Activated T-helper 17 cell treated with anti-CD3 and anti-CD28 coated beads, Interleukin-2, amount 50 U/mL, for 72 hours (primary cell): ENCODE data around the gene ARHGAP25. TPM values are rescaled to one million over a fixed set of nuclear protein-coding genes. Genes with fewer than 3 reads are reported as not detected.

Experiments used
- ATAC-seq: fragments of 150-1000 bp; cut with Tn5 transposase; replicated peaks from 2 replicates; pipeline ENCODE4 v1.10.0; 2021; ENCODE audit warnings: mild to moderate bottlenecking, moderate library complexity
- H3K27ac Mint-ChIP-seq: one replicate; pipeline ENCODE4 v1.8.0; 2022; ENCODE audit warnings: mixed read lengths
- H3K27me3 Mint-ChIP-seq: one replicate; pipeline ENCODE4 v1.8.0; 2022; ENCODE audit warnings: mixed read lengths
- H3K36me3 Mint-ChIP-seq: one replicate; pipeline ENCODE4 v1.8.0; 2022; ENCODE audit warnings: low read depth, mild to moderate bottlenecking, mixed read lengths
- H3K4me1 Mint-ChIP-seq: one replicate; pipeline ENCODE4 v1.8.0; 2022; ENCODE audit warnings: mixed read lengths
- H3K4me3 Mint-ChIP-seq: one replicate; pipeline ENCODE4 v1.8.0; 2022; ENCODE audit warnings: mild to moderate bottlenecking, mixed read lengths
- H3K9me3 Mint-ChIP-seq: one replicate; pipeline ENCODE4 v1.8.0; 2022; ENCODE audit warnings: mixed read lengths
- total RNA-seq, 2 donors: library from RNA; stranded (reverse); gene quantifications; one replicate each; pipeline ENCODE4 v1.2.3, GENCODE V29; 2022

Gene ARHGAP25
- total RNA-seq, 2 donors from 2014 or later = 54.0 to 95.9 TPM

DNA sequence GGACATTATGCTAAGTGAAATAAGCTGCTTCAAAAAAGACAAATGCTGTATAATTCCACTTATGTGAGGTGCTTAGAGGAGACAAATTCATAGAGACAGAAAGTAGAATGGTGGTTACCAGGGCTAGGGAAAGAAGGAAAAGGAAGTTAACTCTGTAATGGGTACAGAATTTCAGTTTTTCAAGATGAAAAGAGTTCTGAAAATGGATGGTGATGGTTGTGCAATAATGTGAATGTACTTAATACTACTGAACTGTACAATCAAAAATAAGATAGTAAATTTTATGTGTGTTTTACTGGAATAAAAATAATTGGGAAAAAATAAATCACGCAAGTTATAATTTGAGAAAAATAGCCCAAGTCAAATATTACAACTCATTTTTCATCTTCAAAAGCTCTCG is 27.5 kb downstream of the ARHGAP25 start:
- peak overlapping the region; percentile 37 for H3K27ac Mint-ChIP-seq
- H3K4me3 Mint-ChIP-seq = peak overlapping the region; percentile 88
- H3K27me3 Mint-ChIP-seq = no peaks in the 10 kb centered on the region
- ATAC-seq = no peak
- H3K4me1 Mint-ChIP-seq = peaks cover 65% of the 10 kb centered on the region
- peaks cover 39% of the 10 kb centered on the region for H3K36me3 Mint-ChIP-seq
- no peaks in the 10 kb centered on the region for H3K9me3 Mint-ChIP-seq

DNA sequence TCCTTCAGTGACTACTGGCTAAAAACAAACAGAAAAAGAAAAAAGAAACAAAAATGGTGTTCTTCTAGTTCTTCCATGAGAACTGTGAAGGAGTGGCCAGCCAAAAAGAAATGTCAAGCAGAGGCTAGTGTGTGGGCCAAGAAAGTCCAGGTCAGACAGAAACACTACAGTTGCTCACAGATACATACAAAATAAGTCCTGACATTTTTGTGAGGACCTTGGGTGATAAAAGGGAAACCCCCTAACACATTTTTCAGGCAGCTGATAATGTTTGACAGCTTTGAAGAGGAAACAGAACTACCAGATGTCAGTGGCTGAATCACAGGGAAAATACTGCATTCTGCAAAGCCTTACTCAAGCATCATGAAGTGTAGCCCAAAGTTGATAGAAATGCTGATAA is 28.1 kb downstream of the ARHGAP25 start:
- peak overlapping the region; percentile 88 for H3K4me3 Mint-ChIP-seq
- peaks cover 69% of the 10 kb centered on the region for H3K4me1 Mint-ChIP-seq
- ATAC-seq = peak; percentile 54
- peaks cover 34% of the 10 kb centered on the region for H3K36me3 Mint-ChIP-seq
- peak overlapping the region; percentile 37 for H3K27ac Mint-ChIP-seq
- no peaks in the 10 kb centered on the region for H3K27me3 Mint-ChIP-seq
- H3K9me3 Mint-ChIP-seq = no peaks in the 10 kb centered on the region

GRCh38 chr2:68764041-68764805 is 29.6 kb downstream of the ARHGAP25 start:
- peak overlapping the region; percentile 88 for H3K4me3 Mint-ChIP-seq
- H3K4me1 Mint-ChIP-seq = peaks cover 69% of the 10 kb centered on the region
- H3K36me3 Mint-ChIP-seq = peaks cover 33% of the 10 kb centered on the region
- no peaks in the 10 kb centered on the region for H3K9me3 Mint-ChIP-seq
- H3K27me3 Mint-ChIP-seq = no peaks in the 10 kb centered on the region
- H3K27ac Mint-ChIP-seq = peak overlapping the region; percentile 89
- ATAC-seq = no peak

DNA sequence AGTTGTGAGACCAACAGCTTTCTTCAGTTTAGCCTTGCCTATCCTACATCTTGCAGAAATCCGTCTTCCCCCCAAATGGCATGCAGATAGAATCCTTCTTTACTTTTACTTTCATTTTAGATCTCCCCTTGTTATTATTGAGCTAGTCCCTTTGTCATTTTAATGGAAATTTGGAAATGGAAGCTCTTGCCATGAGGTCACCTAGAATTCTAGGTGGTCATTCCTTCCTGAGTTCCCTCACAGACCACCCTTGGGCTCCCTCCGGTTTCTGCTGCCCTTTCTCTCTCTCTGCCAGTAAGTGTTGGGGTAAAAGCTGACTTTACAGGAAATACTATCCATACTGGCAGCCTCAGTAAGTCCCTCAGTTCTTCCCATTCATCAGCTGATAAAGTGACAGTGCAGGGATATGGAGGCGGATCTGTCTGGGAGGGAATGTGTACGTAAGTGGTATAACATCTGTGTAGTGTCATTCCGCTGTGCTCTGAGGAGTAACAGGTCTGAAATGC is 30.2 kb downstream of the ARHGAP25 start:
- Mint-ChIP-seq H3K4me1 (peaks cover 72% of the 10 kb centered on the region), H3K27ac (peak overlapping the region; percentile 89)

GRCh38 chr2:68765739-68766375 is 31.2 kb downstream of the ARHGAP25 start:
- Mint-ChIP-seq H3K4me1 (peaks cover 78% of the 10 kb centered on the region), H3K9me3 (no peaks in the 10 kb centered on the region), H3K4me3 (peak overlapping the region; percentile 88), H3K27me3 (no peaks in the 10 kb centered on the region), H3K27ac (peak overlapping the region; percentile 89), H3K36me3 (peaks cover 36% of the 10 kb centered on the region)
- no peak for ATAC-seq

More for the DNA sequence above, 30.2 kb downstream of the ARHGAP25 start:
- Mint-ChIP-seq H3K36me3 (peaks cover 33% of the 10 kb centered on the region), H3K4me3 (peak overlapping the region; percentile 88), H3K9me3 (no peaks in the 10 kb centered on the region), H3K27me3 (no peaks in the 10 kb centered on the region)
- no peak for ATAC-seq

GRCh38 chr2:68766376-68766845 is 31.8 kb downstream of the ARHGAP25 start:
- Mint-ChIP-seq H3K9me3 (no peaks in the 10 kb centered on the region), H3K4me1 (peaks cover 78% of the 10 kb centered on the region), H3K27me3 (no peaks in the 10 kb centered on the region), H3K27ac (peak overlapping the region; percentile 89), H3K4me3 (peak overlapping the region; percentile 88), H3K36me3 (peaks cover 41% of the 10 kb centered on the region)
- peak; percentile 58 for ATAC-seq

- peak overlapping the region; percentile 89 for H3K27ac Mint-ChIP-seq
- peak overlapping the region; percentile 88 for H3K4me3 Mint-ChIP-seq
- H3K36me3 Mint-ChIP-seq = peaks cover 46% of the 10 kb centered on the region
- no peaks in the 10 kb centered on the region for H3K9me3 Mint-ChIP-seq
- no peaks in the 10 kb centered on the region for H3K27me3 Mint-ChIP-seq
- ATAC-seq = peak; percentile 15
- H3K4me1 Mint-ChIP-seq = peaks cover 74% of the 10 kb centered on the region
Measured at GRCh38 chr2:68767031-68767961, 32.7 kb downstream of the ARHGAP25 start.

- H3K4me1 Mint-ChIP-seq = peaks cover 81% of the 10 kb centered on the region
- no peaks in the 10 kb centered on the region for H3K9me3 Mint-ChIP-seq
- peaks cover 52% of the 10 kb centered on the region for H3K36me3 Mint-ChIP-seq
- peak overlapping the region; percentile 89 for H3K27ac Mint-ChIP-seq
- peak overlapping the region; percentile 88 for H3K4me3 Mint-ChIP-seq
- H3K27me3 Mint-ChIP-seq = no peaks in the 10 kb centered on the region
- no peak for ATAC-seq
Measured at GRCh38 chr2:68767996-68768395, 33.4 kb downstream of the ARHGAP25 start.

DNA sequence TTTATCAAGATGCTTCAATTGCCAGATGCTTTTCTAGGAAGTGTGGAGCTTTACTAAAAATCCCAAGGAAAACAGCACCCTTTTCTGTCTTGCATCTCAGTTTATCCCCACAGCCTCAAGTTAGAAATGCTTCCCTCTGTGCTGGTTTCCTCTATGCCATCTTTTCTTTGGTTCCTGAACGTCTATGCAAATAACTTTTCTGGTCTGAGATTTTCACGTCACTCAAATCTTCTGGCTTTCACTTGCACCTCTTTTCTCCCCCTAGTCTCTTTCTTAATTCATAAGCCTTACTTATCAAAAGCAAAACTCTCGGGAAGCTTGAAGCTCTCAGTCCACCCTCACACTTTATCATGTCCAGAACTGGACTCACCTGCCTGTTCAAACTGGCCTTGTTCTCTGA is 33.9 kb downstream of the ARHGAP25 start:
- no peaks in the 10 kb centered on the region for H3K27me3 Mint-ChIP-seq
- H3K4me1 Mint-ChIP-seq = peaks cover 82% of the 10 kb centered on the region
- H3K4me3 Mint-ChIP-seq = peak overlapping the region; percentile 88
- peaks cover 57% of the 10 kb centered on the region for H3K36me3 Mint-ChIP-seq
- peak overlapping the region; percentile 89 for H3K27ac Mint-ChIP-seq
- no peaks in the 10 kb centered on the region for H3K9me3 Mint-ChIP-seq
- ATAC-seq = no peak

DNA sequence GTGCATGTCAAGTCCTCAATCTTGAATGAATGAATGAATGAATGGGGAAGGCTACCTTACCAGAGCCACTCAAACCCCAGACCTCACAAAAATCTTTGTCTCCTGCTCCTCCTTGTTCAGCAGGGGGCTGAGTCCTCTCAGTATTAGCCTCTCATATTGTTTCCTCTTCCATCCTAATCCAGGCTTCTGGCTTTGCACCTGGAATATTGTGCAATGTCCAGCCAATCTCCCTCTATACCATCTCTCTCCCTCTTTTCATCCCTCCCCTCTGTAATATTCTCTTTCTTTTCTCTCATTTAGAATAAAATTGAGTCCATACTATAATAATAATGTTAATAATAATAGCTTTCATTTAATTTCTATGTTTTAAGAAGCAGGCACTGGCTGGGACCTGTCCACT is 34.3 kb downstream of the ARHGAP25 start:
- peaks cover 87% of the 10 kb centered on the region for H3K4me1 Mint-ChIP-seq
- H3K27ac Mint-ChIP-seq = peak overlapping the region; percentile 89
- peaks cover 62% of the 10 kb centered on the region for H3K36me3 Mint-ChIP-seq
- ATAC-seq = no peak
- peak overlapping the region; percentile 88 for H3K4me3 Mint-ChIP-seq
- H3K27me3 Mint-ChIP-seq = no peaks in the 10 kb centered on the region
- no peaks in the 10 kb centered on the region for H3K9me3 Mint-ChIP-seq

GRCh38 chr2:68769586-68770270 is 35.1 kb downstream of the ARHGAP25 start:
- H3K36me3 Mint-ChIP-seq = peaks cover 65% of the 10 kb centered on the region
- H3K27ac Mint-ChIP-seq = peak overlapping the region; percentile 82
- peak overlapping the region; percentile 88 for H3K4me3 Mint-ChIP-seq
- no peaks in the 10 kb centered on the region for H3K27me3 Mint-ChIP-seq
- H3K4me1 Mint-ChIP-seq = peaks cover 88% of the 10 kb centered on the region
- ATAC-seq = peak; percentile 1
- no peaks in the 10 kb centered on the region for H3K9me3 Mint-ChIP-seq

- H3K4me3 Mint-ChIP-seq = peak overlapping the region; percentile 88
- peak overlapping the region; percentile 82 for H3K27ac Mint-ChIP-seq
- peaks cover 69% of the 10 kb centered on the region for H3K36me3 Mint-ChIP-seq
- peak; percentile 28 for ATAC-seq
- H3K27me3 Mint-ChIP-seq = no peaks in the 10 kb centered on the region
- no peaks in the 10 kb centered on the region for H3K9me3 Mint-ChIP-seq
- H3K4me1 Mint-ChIP-seq = peaks cover 86% of the 10 kb centered on the region
Measured at GRCh38 chr2:68770271-68771111, 35.9 kb downstream of the ARHGAP25 start.

GRCh38 chr2:68771211-68771751 is 36.7 kb downstream of the ARHGAP25 start:
- peak; percentile 17 for ATAC-seq
- no peaks in the 10 kb centered on the region for H3K27me3 Mint-ChIP-seq
- H3K4me3 Mint-ChIP-seq = peak overlapping the region; percentile 88
- H3K36me3 Mint-ChIP-seq = peaks cover 77% of the 10 kb centered on the region
- peak overlapping the region; percentile 82 for H3K27ac Mint-ChIP-seq
- no peaks in the 10 kb centered on the region for H3K9me3 Mint-ChIP-seq
- peaks cover 91% of the 10 kb centered on the region for H3K4me1 Mint-ChIP-seq
